GM12875 (cell line): ENCODE results near the gene OR2Z1.
"Not testable (repeated sequence)": the region's sequence is repeated elsewhere in the genome, so short reads cannot be mapped to it uniquely, and the experiment has no call there.

Experiments
- H3K4me3 ChIP-seq: one replicate; pipeline ENCODE4 v1.5.1; 2011; ENCODE audit warnings: low read depth, low read length, control low read depth
- CTCF ChIP-seq: IDR thresholded peaks from 2 replicates; pipeline ENCODE4 v1.5.1; 2011; ENCODE audit warnings: low read depth, mild to moderate bottlenecking, control low read depth, inconsistent platforms, low read length, moderate library complexity, borderline replicate concordance; ENCODE audit not compliant: insufficient read depth

Gene OR2Z1

GRCh38 chr19:8738377-8738776, 16.9 kb downstream of the OR2Z1 start:
- H3K4me3 ChIP-seq: no peak overlapping the region
- TF ChIP-seq CTCF: no peak

- H3K4me3 ChIP-seq: not testable (repeated sequence)
These were observed 18.0 kb downstream of the OR2Z1 start for GRCh38 chr19:8739291-8740065.

DNA sequence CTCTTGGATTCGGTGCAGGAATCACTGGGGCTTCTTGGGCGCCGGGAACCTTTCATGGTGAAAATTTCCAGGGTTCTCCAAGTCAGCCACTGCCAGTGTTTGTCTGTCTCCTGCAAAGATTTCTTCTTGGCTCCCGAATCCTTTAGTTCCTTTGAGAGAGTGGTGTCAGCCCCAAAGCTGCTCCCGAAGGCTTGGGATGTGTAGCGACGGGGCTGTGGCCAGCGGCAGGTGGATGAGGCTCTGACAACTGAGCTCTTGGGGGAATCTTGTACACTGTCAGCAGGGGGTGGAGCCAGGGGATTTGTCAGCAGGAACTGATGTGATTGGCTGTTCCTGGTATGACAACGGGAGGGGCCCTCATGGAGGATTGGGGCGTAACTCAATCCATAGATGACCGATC, 45.8 kb downstream of the OR2Z1 start:
- H3K4me3 ChIP-seq: not testable (repeated sequence)

DNA sequence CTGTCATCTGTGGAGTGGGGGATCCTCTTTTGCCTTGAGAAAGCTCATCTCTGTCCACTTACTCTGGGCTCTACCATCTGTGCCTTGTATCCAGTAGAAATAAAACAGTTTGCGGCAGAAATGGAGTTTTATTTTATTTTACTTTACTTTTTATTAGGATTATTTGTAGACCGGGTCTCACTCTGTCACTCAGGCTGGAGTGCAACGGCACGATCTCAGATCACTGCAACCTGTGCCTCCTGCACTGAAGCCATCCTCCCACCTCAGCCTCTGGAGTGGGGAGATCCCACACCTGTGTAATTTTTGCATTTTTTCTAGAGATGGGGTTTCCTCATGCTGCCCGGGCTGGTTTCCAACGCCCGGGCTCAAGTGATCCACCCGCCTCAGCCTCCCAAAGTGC, 47.8 kb downstream of the OR2Z1 start:
- not testable (repeated sequence) for H3K4me3 ChIP-seq

- not testable (repeated sequence) for H3K4me3 ChIP-seq
These were observed 52.2 kb downstream of the OR2Z1 start for GRCh38 chr19:8773587-8773986.
